Kasumi-1 (cell line): ENCODE data around the gene MMD2.
"Not testable (repeated sequence)": the region's sequence is repeated elsewhere in the genome, so short reads cannot be mapped to it uniquely, and the experiment has no call there.

Experiments
- DNase-seq, 2 experiments: peaks; one replicate each; lab custom pipeline; 2025; lab: John Stamatoyannopoulos, UW

Gene MMD2

GRCh38 chr7:4958477-4959301, at the start of gene MMD2:
MMD2 (minus strand) TSS chr7:4959187; CDS start chr7:4959017, 170 bp downstream.
- DNase-seq, result no peak

GRCh38 chr7:5005066-5005465, 46.1 kb upstream of the MMD2 start:
- DNase-seq, result no peak

GRCh38 chr7:5001911-5002310, 42.9 kb upstream of the MMD2 start:
- DNase-seq, result no peak

GRCh38 chr7:5001003-5001402, 42.0 kb upstream of the MMD2 start:
- no peak for DNase-seq

- no peak for DNase-seq
These were observed 40.5 kb upstream of the MMD2 start for GRCh38 chr7:4999369-4999950.

GRCh38 chr7:4998910-4999309, 39.9 kb upstream of the MMD2 start:
- DNase-seq, result no peak

GRCh38 chr7:4998244-4998643, 39.3 kb upstream of the MMD2 start:
- no peak for DNase-seq

GRCh38 chr7:4996696-4997222, 37.8 kb upstream of the MMD2 start:
- DNase-seq, result no peak

- DNase-seq, result no peak
These were observed 36.5 kb upstream of the MMD2 start for GRCh38 chr7:4995429-4995969.

- no peak for DNase-seq
These were observed 34.5 kb upstream of the MMD2 start for GRCh38 chr7:4993471-4993870.

GRCh38 chr7:4982741-4983140, 23.8 kb upstream of the MMD2 start:
- DNase-seq, result not testable (repeated sequence)

- DNase-seq, result not testable (repeated sequence)
These were observed 22.4 kb upstream of the MMD2 start for GRCh38 chr7:4981295-4981890.

GRCh38 chr7:4975626-4976025, 16.6 kb upstream of the MMD2 start:
- not testable (repeated sequence) for DNase-seq

- DNase-seq, result peak; percentile 65 to 72
These were observed 14.8 kb upstream of the MMD2 start for GRCh38 chr7:4973728-4974198.

GRCh38 chr7:4972446-4972845, 13.5 kb upstream of the MMD2 start:
- DNase-seq, result not testable (repeated sequence)

- no peak for DNase-seq
These were observed 6.5 kb upstream of the MMD2 start for GRCh38 chr7:4965295-4966022.

GRCh38 chr7:4964506-4964905, 5.5 kb upstream of the MMD2 start:
- no peak for DNase-seq

GRCh38 chr7:4962872-4963775, 4.1 kb upstream of the MMD2 start:
- no peak for DNase-seq

- no peak for DNase-seq
These were observed 1.4 kb upstream of the MMD2 start for GRCh38 chr7:4960363-4960762.

GRCh38 chr7:4959893-4960292, 906 bp upstream of the MMD2 start:
- no peak for DNase-seq

- DNase-seq, result no peak
These were observed 319 bp upstream of the MMD2 start for GRCh38 chr7:4959306-4959705.
